Measurements from ENCODE around the gene OSBPL2.

The OSBPL2 gene

DNA sequence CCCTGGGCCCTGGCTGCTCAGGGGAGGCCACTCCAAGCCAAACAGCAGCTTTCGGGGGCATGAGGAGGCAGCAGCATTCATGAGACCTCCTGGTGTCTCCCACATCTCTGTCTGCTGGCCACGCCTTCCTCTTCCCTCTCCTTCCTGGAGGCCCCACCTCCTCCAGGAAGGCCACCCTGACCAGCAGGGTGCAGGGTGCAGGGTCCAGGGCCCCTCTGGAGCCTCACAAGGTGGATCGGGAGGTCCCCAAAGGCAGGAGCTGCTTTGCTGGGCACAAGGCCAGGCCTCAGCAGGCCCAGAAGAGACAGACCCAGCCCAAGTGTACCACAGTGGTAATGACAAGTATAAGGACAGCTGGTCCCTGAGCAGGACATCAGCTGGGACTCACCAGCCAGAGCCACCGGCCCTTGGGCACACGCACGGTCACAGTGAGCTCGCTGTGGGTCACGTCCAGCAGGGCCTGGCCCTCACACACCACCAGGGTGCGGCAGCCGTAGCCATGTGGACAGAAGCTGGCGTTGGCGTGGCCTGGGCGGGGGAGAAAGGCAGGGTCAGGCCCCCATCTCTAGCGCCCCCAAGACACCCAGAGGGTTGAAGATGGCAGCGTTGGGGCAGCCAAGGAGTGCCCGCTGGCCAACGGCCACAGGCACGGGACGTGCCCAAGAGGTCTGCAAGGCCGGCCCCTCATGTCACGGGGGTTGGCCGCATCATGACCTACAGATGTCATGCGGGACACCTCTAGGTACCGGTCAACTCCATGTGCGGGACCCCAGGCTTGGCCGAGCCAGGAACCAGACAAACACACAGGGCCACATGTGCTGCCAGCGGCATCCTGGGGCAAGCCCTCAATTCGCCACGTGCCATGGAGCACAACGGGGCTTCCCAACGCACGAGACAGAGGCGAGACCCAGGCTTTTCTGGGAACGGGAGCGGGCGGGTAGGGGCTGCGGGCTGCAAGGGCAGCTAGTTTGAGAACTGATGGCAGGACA is 91.4 kb downstream of the OSBPL2 start:
- DNase-seq: no peak

DNA sequence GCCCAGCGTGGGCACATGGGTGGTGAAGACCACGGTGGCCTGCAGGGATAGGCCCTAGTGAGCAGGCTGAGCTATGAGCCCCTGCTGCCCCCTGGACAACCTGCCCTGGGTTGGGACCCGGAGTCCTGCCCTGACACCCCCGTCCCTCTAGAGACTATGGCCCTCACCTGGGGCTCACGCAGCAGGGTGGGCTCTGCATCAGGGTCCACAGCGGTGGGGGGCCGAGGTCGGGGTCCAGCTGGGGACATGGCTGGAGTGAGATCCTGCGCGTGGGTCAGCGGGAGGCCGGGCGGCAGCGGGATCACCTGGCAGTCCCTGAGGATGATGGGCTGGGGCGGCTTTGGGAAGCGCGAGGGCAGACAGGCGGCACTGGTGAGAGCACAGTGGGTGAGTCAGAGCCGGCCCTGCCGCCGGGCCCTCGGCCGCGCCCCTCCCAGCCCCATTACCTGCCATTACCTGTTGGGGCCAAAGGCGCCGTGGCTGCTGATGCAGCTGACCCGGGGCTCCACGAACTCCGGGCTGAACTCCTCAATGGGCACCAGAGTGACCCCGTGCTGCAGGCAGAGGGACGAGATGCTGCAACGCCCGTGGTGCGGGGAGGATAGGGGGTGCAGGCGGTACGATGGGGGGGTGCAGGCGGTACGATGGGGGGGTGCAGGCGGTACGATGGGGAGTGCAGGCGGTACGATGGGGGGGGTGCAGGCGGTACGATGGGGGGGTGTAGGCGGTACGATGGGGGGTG is 92.4 kb downstream of the OSBPL2 start:
- DNase-seq: no peak

DNA sequence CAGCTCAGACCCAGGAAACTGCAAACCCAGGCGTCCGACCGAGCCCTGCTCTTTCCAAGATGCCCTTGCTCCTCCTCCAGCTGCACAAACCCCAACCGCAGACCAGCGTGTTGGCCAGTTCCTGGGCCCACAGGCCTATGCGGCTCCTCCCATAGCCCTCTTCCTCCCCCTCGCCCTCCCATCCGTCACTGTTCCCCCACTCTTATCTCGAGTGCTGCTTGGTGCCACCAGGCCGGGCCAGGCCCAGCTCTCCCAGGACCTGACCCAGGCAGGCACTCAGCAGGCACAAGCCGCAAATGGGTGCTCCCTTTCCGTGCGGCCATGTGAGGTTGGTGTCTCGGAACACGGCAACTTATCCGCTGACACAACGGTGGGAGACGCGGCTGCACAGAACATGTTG is 93.0 kb downstream of the OSBPL2 start:
- DNase-seq: no peak

DNA sequence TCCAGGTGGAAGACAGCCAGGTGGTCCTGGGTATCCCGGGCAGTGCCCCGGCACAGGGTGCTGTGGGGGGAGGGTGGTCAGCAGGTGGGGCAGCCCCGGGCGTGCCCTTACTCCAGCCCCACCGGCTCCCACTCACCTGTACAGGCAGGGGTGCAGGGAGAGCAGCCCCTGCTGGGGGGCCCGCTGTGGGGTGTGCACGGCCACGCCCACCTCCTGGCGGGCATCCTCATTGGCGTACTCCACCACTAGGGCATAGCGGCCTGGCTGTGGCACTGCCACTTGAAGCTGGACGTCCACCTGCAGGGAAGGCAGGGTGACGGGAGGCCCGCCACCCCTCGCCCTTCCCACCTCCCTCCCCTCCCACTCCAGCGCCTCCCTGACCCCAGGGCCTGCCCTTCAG is 94.1 kb downstream of the OSBPL2 start:
- DNase-seq: no peak

DNA sequence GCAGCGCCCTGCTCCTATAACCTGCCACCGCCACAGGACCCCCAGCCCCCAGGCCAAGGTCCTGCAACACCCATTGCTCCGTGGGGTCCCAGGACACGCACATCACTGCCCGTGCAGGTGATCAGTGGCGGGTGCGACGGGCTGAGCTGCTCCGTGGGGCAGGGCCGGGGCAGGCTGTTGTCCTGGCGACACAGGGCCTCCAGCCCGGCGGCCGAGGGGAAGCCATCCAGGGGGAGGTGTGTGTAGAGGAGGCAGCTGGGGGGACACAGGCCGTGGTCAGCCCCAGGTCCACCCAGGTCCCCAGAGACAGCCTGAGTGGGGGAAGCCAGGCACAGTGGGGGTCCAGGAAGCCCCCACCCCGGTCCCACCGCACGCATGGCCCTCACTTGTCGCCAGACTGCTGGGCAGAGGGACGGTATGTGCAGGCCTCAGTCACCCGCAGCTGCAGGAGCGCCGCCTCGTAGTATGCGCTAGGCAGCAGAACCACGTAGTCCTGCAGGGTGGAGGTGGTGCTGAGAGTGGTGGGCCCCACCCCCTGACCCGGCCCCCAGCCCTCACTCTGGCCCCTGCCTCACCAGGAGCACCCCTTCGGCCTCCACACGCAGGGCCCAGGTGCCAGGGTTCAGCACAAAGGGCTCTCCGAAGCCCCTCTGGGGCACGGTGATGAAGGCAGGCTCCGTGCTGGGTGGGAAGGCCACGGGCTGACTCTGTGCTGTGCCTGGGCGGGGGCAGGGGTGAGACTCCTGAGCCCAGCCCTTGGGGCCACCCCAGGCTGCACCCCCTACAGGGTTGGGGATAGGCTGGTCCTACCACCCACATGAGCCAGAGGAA is 94.9 kb downstream of the OSBPL2 start:
- no peak for DNase-seq

DNA sequence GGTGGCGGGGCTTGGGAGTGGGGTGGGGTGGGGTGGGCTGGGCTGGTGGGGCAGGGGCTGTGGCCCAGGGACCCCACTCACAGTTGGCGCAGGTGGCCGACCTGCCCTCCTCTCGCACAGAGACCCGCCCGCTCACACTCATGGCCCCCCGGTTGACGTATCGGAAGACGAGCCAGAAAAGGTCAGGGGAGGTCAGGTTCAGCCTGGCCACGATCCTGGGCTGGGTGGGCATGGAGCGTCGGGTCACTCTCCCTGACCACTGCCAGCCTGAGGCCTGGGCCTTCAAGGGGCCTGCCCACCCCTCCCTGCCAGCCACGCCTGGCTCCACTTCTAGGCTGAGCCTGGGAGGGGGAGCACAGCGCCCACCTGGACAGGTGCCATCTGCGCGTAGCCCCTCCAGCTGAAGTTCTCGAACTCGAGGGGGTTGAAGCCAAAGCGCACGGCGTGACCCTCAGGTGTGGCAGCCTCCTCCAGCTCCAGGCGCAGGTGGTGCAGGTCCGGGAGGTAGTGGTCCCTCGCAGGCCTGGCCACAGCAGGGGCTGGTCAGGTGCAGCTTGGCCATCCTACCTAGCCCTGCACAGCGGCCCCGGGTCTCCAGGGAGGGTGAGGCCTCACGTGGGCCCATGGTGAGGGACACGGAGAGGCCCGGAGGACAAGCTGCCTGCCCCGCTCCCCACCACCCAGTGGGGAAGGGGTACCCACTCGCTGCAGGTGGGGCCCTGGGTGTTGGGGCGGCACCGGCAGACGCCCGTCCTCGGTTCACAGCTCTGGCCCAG is 95.7 kb downstream of the OSBPL2 start:
- DNase-seq: no peak

DNA sequence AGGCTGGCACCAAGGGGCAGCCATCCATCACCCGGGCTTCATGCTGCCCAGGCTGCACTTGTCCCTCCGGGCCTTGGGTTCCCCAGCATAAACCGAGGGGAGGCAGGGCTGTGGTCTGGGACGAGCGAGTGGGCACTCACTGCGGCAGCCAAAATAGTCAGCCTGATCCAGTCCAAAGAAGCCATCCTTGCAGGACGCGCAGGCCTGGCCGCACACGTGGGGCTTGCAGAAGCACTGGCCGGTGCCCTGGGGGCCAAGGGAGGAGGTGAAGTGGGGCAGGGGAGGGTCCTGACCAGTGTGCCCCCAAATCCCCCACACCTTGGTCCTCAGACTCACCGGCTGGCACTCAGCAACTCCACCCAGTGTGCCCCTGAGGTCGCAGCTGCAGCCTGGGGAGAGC is 96.6 kb downstream of the OSBPL2 start:
- no peak for DNase-seq

DNA sequence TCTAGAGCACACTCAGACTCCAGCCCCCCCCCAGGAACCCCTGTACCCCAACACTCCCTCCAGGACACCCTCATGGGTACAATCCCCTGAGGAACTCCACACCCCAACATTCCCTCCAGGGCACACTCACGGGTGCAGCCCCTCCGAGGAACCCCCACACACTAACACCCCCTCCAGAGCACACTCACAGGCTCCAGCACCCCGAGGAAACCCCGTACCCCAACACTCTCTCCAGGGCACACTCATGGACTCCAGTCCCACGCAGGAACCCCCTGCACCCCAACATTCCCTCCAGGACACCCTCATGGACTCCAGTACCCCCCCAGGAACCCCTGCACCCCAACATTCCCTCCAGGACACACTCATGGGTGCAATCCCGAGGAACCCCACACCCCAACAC is 97.2 kb downstream of the OSBPL2 start:
- DNase-seq: no peak

DNA sequence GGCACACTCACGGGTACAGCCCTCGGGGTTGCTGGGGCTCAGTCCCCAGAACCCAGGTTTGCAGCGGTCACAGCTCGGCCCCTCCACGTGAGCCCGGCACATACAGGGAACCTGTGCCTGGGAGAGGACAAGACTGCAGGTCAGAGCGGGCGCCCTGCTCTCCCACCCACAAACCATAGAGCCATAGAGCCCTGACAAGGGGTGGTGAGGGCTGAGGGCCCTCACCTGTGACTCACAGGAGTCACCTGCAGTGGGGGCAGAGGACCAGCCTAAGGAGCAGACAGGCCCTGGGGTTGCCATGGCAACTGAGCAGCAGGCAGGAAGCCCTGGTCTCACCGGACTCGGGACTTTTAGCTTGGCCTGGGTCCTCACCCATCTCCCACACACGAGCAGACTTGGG is 98.0 kb downstream of the OSBPL2 start:
- DNase-seq: no peak

DNA sequence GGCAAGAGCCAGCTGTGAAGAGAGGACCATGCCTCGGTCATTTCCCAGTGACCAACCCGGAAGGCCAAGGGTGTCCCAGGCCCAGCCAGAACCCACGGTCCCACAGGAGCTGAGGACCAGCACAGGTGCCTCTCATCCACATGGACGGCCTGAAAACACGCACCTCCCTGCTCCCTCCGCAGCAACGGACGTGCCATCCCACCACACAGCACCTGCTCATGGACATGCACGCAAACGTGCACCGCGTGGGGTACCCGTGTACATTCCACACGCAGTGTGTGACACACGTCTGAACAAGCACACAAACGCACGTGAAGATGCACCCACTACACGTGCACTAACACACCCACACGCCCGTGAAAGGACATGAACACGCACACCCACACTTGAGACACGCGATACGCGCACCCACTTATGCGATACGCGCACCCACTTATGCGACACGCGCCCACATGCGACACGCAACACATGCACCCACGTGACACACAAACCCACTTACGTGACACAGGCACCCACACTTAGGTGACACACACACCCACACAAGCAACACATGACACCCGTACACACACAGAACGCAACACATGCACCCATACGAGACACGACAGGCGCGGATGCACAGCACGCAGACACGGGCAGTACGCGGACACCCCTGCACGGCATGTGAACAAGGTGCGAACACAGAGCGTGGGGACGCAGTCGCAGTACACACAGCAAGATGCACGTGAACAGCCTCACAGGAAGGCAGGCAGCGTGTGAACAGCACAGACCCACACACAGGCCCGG is 98.6 kb downstream of the OSBPL2 start:
- no peak for DNase-seq

DNA sequence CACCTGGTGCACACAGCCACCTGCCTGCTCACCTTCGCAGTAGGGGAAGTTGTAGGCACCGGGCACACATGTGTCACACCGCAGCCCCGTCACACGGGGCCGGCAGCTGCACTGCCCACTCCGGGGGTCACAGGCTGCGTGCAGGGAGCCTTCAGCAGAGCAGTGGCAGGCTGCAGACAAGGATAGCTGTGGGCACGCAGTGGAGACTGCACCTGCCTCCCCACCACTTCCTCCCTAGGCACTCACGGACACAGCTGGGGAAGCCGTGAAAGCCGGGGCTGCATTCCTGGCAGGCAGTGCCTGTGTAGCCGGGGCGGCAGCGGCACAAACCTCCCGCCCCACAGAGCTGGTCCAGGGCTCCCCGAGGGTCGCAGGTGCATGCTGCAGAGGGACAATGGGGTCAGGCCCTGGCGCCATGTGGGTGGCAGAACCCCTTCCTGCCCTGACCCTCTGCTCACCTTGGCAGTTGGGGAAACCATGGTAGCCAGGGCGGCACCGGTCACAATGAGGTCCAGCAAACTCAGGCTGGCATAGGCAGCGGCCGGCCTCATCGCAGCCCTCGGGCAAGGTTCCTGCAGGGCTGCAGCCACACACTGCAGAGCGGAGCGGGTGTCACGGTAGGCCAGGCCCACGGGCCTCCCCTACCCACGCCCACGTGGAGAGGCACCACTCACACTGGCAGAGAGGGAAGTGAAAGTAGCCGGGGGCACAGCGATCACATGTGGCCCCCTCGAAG is 99.4 kb downstream of the OSBPL2 start:
- DNase-seq: no peak

DNA sequence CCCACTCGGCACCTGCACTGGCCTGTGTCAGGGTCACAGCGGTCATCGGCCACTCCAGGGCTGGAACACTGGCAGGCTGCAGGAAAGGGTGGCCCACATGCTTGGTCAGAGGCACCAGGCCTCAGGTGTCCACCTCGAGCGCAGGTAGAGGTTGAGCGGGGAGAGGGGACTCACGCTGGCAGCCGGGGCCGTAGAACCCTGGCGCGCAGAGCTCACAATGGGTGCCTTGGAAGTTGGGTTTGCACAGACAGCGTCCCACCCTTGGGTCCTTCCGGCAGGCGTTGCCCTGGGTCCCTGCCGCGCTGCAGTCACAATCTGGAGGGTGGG is 99.9 kb downstream of the OSBPL2 start:
- DNase-seq: no peak

DNA sequence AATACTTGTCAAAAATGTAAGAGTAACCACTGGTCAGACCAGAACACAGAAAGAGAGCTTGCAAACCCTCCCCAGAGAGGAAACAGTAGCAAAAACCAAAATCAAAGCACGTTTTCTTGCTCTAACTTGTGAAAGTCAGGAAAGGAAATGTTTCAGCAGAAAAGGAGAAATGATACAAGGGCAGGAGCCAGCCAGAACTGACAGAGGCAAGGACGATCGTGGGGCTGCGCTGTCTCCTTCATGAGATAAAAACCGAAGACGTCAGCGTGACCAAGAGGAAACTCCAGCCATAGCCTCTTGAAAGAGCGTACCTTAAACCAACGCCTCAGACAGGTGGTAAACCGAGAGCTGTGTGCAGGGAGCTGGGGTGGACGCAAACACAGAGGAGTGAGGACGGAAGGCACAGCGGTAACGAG is 101.3 kb downstream of the OSBPL2 start:
- DNase-seq: no peak

DNA sequence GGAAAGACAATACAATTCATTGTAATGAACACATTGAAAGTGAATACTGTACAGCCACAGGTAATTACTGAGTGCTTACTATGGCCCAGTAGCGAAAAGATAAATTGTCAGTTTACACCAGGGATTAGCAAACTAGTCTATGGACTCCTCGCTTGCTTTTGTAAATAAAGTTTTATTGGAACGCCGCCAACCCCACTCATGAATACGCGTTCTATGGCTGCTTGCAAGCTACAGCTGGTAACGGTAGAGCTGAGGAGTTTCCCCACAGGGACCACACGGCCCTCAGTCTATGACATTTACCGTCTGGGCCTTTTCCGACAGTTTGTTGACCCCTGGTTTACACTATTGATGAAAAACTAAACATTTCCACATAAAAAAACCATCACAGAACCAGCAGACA is 104.6 kb downstream of the OSBPL2 start:
- no peak for DNase-seq

DNA sequence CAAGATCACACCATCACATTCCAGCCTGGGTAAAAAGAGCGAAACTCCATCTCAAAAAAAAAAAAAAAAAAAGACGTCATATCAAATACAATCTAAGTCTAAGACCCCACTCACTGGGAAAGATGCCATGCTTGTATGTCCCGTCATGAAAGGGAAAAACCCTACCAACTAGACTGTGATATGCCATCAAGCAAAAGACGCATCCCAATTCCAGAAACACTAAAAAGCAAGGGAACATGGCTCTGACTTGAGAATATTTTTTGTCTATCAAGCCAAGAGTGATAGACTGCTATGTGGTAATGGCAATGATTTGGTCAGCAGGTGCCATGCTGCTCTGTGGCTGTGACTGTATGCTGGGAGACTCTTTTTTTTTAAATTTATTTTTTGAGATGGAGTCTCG is 105.8 kb downstream of the OSBPL2 start:
- DNase-seq: no peak

DNA sequence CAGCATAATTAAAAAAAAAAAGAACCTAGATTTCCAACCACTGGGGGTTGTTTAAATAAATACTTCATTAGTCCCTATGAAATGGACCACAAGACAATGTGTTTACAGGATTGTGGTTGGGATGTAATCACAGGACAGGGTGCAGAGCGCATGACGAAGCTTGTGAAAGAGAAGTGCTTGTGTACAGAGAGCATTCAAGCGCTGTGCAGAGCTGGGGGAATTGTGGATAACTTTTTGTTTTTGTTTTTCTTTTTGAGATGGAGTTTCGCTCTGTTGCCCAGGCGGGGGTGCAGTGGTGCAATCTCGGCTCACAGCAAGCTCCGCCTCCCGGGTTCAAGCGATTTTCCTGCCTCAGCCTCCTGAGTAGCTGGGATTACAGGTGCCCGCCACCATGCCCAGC is 106.5 kb downstream of the OSBPL2 start:
- no peak for DNase-seq
